ENCODE measurements around the gene PRPH2.

The PRPH2 gene

DNA sequence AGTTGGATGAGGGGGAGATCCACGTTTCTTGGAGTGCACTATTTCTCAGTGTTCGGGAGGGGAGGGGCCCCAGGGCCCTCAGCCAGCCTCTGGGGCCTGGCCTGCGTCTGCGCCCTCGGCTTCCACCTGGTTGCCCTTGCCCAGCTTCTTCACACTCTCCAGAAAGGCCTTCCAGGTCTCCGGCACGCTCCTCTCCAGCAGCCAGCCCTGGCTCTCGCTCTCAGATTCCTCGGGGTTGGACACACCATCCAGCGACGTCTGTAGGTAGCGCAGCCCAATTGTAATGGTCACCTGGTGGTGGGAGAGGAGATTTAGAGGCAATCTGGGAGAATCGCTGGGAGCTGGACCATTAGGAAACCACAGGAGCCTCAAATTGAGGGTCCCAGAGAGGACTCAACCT lies 24.2 kb downstream of the PRPH2 start:
- no peak overlapping the region for H3K27ac ChIP-seq
- TF ChIP-seq ZFX (IDR thresholded peaks at IDR 0.05; ENCODE audit: borderline replicate concordance) (no peak), CTCF (IDR thresholded peaks at IDR 0.05) (no peak)

DNA sequence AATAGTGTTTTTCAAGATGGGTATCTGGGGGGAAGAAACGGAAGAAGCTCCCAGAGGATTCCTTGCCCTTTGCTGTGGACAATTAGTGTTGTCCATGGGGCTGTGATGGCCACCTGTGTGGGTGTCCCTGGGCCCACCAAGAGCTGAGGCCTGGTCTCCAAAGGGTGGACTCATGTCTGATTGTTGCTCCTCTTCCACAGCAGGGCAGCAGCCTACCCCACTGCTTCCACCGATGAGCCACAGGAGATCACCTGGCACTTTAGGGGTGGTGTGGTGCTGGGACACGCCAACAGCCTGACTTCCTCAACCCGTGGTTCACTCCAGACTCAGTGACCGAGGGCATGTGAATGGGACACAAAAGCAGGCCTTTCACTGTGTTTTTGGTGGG lies 25.1 kb downstream of the PRPH2 start:
- H3K27ac ChIP-seq, result no peak overlapping the region
- no peak for TF ChIP-seq ZFX (IDR thresholded peaks at IDR 0.05; ENCODE audit: borderline replicate concordance)
- TF ChIP-seq CTCF (IDR thresholded peaks at IDR 0.05), result no peak

DNA sequence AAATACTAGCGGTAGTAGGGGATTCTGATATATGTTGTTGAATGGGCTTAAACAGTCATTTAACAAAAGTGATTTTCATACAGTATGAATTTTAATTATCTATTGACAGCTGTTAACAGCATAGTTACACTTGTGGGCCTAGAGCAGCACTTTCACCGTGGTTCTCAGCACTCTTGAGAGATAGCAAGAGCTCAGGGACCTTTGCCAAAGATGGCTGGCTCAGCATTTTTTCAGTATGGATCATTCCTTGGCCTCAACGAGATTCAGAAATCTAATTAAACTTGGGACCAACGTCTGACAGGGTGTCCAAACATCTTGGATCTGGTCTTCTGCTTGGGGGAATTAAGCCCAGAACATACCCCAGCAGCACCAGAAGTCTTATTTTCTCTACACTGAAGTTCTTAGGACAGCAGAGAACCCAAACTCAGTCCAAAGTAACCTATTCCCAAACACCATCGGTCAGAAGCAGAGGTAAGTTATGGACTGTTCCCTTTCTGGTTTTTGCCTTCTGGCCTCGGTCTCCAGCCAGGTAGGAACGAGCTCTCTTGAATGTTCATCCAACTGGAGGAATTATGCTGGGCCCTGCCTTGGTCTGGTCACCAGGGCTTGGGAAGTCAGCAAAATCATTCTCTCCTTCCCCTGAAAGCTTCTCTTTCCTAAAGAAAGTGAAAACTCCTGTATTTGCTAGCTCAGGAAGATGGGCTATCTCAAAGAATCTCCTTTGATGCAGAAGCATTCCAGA lies 25.7 kb downstream of the PRPH2 start:
- TF ChIP-seq ZFX (IDR thresholded peaks at IDR 0.05; ENCODE audit: borderline replicate concordance), result no peak

GRCh38 chr6:42694586-42694985 lies 27.8 kb downstream of the PRPH2 start:
- H3K27ac ChIP-seq, result no peak overlapping the region
- no peak for TF ChIP-seq ZFX (IDR thresholded peaks at IDR 0.05; ENCODE audit: borderline replicate concordance)
- no peak for TF ChIP-seq CTCF (IDR thresholded peaks at IDR 0.05)

More for the DNA sequence above, 25.7 kb downstream of the PRPH2 start:
- H3K27ac ChIP-seq, result no peak overlapping the region

- H3K27ac ChIP-seq, result no peak overlapping the region
- TF ChIP-seq ZFX (IDR thresholded peaks at IDR 0.05; ENCODE audit: borderline replicate concordance) (no peak), CTCF (IDR thresholded peaks at IDR 0.05) (no peak)
Measured at GRCh38 chr6:42693725-42694323, 28.6 kb downstream of the PRPH2 start.

DNA sequence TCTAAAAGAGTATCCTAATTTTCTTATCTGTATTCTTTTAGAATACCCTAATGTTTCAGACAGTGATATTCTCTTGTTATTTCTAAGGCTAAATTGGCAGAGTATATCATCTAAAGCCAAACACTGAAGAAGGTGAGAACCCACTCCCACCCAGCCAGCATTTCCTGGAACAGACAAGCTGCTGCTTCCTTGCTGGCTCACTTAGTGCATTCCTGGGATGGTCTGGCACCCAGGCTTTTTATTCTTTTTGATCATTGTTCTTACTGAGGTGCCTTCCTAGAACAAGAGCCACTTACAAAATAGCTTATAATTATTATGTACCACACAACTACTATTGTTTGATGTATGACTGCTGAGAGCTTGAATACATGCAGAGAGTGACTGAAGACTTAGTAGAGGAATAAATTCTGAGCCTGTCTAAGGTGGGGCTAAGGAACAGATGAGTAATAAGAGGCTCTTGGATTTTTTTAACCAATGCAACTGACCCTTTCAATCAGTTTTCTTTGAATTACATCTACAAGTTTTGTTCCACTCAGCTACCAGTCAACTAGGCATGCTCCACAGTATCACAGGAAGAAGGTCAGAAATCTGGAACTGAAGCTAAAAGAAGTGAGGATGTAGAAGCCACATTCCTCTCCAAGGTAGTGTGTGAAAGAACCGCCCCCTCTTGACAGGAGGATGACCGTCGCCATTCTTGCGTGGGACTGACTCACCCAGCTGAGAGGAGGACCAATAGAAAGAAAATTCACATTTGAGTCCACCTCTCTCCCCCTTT lies 30.1 kb downstream of the PRPH2 start:
- no peak overlapping the region for H3K27ac ChIP-seq
- TF ChIP-seq ZFX (IDR thresholded peaks at IDR 0.05; ENCODE audit: borderline replicate concordance) (no peak), CTCF (IDR thresholded peaks at IDR 0.05) (no peak)

DNA sequence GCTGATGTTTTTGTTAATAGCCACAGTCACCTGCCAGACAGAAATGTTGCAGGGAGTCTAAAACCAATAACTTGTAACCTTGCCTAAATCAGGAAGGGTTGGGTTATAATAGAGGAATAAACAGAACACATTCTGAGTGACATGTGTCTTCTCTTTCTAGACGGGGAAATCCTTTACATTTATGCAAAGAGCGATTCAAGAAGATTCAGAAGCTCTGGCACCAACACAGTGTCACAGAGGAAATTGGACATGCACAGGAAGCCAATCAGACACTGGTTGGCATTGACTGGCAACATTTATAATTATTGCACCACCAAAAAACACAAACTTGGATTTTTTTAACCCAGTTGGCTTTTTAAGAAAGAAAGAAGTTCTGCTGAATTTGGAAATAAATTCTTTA lies 31.5 kb downstream of the PRPH2 start:
- no peak overlapping the region for H3K27ac ChIP-seq
- no peak for TF ChIP-seq CTCF (IDR thresholded peaks at IDR 0.05)
- TF ChIP-seq ZFX (IDR thresholded peaks at IDR 0.05; ENCODE audit: borderline replicate concordance), result no peak
